OCI-LY1 (cell line): ENCODE measurements around the gene TMEM37.

Experiments
- H2AFZ ChIP-seq: fragments of 200-600 bp; sonication (generic), shearing (Covaris generic); 2 replicates; pipeline ENCODE4 v1.6.0; 2014; ENCODE audit warnings: antibody characterized with exemption, mild to moderate bottlenecking, low read length
- H3F3A ChIP-seq: fragments of 200-600 bp; sonication (generic), shearing (Covaris generic); 2 replicates; pipeline ENCODE4 v1.6.0; 2014; ENCODE audit warnings: mild to moderate bottlenecking, antibody characterized with exemption, low read length, moderate library complexity; ENCODE audit not compliant: insufficient read depth
- H3K27ac ChIP-seq: fragments of 200-600 bp; sonication (generic); 2 replicates; pipeline ENCODE4 v1.5.1; 2014; ENCODE audit warnings: low read length, mixed run types, mild to moderate bottlenecking, low read depth; ENCODE audit not compliant: poor library complexity, severe bottlenecking
- H3K27me3 ChIP-seq: fragments of 200-600 bp; sonication (generic); 2 replicates; pipeline ENCODE4 v1.6.0; 2014; ENCODE audit warnings: antibody characterized with exemption, mild to moderate bottlenecking, low read length, moderate library complexity; ENCODE audit not compliant: insufficient read depth
- H3K36me3 ChIP-seq: fragments of 200-600 bp; sonication (generic); 2 replicates; pipeline ENCODE4 v1.6.1; 2014; ENCODE audit warnings: mild to moderate bottlenecking, antibody characterized with exemption, low read length, moderate library complexity, mixed read lengths; ENCODE audit not compliant: insufficient read depth
- H3K4me1 ChIP-seq: fragments of 200-600 bp; sonication (generic); 2 replicates; pipeline ENCODE4 v1.5.1; 2014; ENCODE audit warnings: mild to moderate bottlenecking, low read length, moderate library complexity; ENCODE audit not compliant: insufficient read depth, severe bottlenecking
- H3K4me2 ChIP-seq: fragments of 200-600 bp; sonication (generic), shearing (Covaris generic); 2 replicates; pipeline ENCODE4 v1.6.1; 2014; ENCODE audit warnings: low read length
- H3K4me3 ChIP-seq: fragments of 200-600 bp; sonication (generic); 2 replicates; pipeline ENCODE4 v1.5.1; 2014; ENCODE audit warnings: low read length, low read depth, mild to moderate bottlenecking, mixed read lengths; ENCODE audit not compliant: poor library complexity, severe bottlenecking
- H3K79me2 ChIP-seq: fragments of 200-600 bp; shearing (Covaris generic); 2 replicates; pipeline ENCODE4 v1.6.1; 2016; ENCODE audit warnings: mixed run types, low read length, mixed read lengths; ENCODE audit not compliant: insufficient read depth
- H3K9ac ChIP-seq: fragments of 200-600 bp; sonication (generic), shearing (Covaris generic); 2 replicates; pipeline ENCODE4 v1.6.1; 2014; ENCODE audit warnings: mild to moderate bottlenecking, low read length, mixed read lengths
- H3K9me2 ChIP-seq: fragments of 200-600 bp; sonication (generic), shearing (Covaris generic); 2 replicates; pipeline ENCODE4 v1.6.1; 2014; ENCODE audit warnings: low read depth, mild to moderate bottlenecking, low read length, mixed read lengths
- H3K9me3 ChIP-seq: fragments of 200-600 bp; shearing (Covaris generic); 2 replicates; pipeline ENCODE4 v1.6.1; 2014; ENCODE audit warnings: low read length, mixed read lengths
- H4K20me1 ChIP-seq: fragments of 200-600 bp; sonication (generic), shearing (Covaris generic); 2 replicates; pipeline ENCODE4 v1.6.0; 2016; ENCODE audit warnings: mild to moderate bottlenecking, low read length; ENCODE audit not compliant: insufficient read depth
- CTCF ChIP-seq: fragments of 200-600 bp; sonication (generic), shearing (Covaris generic); IDR thresholded peaks from 2 replicates; pipeline ENCODE4 v1.5.1; 2017; ENCODE audit warnings: mild to moderate bottlenecking, antibody characterized with exemption, low read length, moderate library complexity, mixed read lengths
- EZH2 ChIP-seq: fragments of 200-600 bp; sonication (generic), shearing (Covaris generic); IDR thresholded peaks from 2 replicates; pipeline ENCODE4 v1.8.0; 2017; ENCODE audit warnings: borderline replicate concordance, mixed run types, mild to moderate bottlenecking, antibody characterized with exemption, low read length, moderate library complexity, mixed read lengths

TMEM37 gene

GRCh38 chr2:119442226-119442619 lies 10.6 kb downstream of the TMEM37 start:
- no peak overlapping the region for H3K9ac ChIP-seq
- H3K9me2 ChIP-seq = no peaks in the 10 kb centered on the region
- no peak overlapping the region for H2AFZ ChIP-seq
- H3K27me3 ChIP-seq = no peaks in the 10 kb centered on the region
- H3K4me3 ChIP-seq = no peak overlapping the region
- H4K20me1 ChIP-seq = no peaks in the 10 kb centered on the region
- H3F3A ChIP-seq = no peaks in the 10 kb centered on the region
- H3K4me1 ChIP-seq = no peaks in the 10 kb centered on the region
- H3K36me3 ChIP-seq = no peaks in the 10 kb centered on the region
- no peak for TF ChIP-seq EZH2
- no peak for TF ChIP-seq CTCF
- no peak overlapping the region for H3K4me2 ChIP-seq
- no peaks in the 10 kb centered on the region for H3K9me3 ChIP-seq
- no peak overlapping the region for H3K27ac ChIP-seq
- H3K79me2 ChIP-seq = no peaks in the 10 kb centered on the region

- no peaks in the 10 kb centered on the region for H3K79me2 ChIP-seq
- no peaks in the 10 kb centered on the region for H3K9me2 ChIP-seq
- H3K27me3 ChIP-seq = no peaks in the 10 kb centered on the region
- no peak overlapping the region for H3K27ac ChIP-seq
- H3K4me2 ChIP-seq = no peak overlapping the region
- TF ChIP-seq EZH2 = no peak
- no peak for TF ChIP-seq CTCF
- no peaks in the 10 kb centered on the region for H4K20me1 ChIP-seq
- no peaks in the 10 kb centered on the region for H3K36me3 ChIP-seq
- no peaks in the 10 kb centered on the region for H3K4me1 ChIP-seq
- H2AFZ ChIP-seq = no peak overlapping the region
- H3K9ac ChIP-seq = no peak overlapping the region
- H3K4me3 ChIP-seq = no peak overlapping the region
- H3F3A ChIP-seq = no peaks in the 10 kb centered on the region
- no peaks in the 10 kb centered on the region for H3K9me3 ChIP-seq
Measured at GRCh38 chr2:119442850-119443249, 11.2 kb downstream of the TMEM37 start.

DNA sequence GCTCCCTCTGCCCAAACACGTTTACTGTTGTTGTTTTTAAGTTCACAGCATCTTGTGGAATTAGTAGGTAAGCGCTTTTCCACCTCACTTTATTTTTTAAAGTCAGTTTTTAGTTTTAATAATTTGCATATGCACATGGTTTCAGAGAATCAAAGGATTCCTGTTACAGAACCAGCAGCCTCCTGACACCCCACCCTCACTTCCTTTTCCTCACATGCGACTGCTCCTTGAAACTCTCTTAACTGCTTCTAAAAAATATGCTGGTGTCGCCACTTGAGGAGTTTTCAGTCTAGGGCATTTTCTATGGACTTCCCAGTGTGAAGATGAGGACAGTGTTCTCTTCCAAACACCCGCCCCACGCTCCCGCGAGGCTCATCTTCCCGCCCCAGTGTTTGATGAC lies 14.4 kb downstream of the TMEM37 start:
- H3K79me2 ChIP-seq = no peaks in the 10 kb centered on the region
- no peak overlapping the region for H3K9ac ChIP-seq
- H3K9me3 ChIP-seq = no peaks in the 10 kb centered on the region
- no peaks in the 10 kb centered on the region for H3K9me2 ChIP-seq
- H3F3A ChIP-seq = no peaks in the 10 kb centered on the region
- H3K27me3 ChIP-seq = no peaks in the 10 kb centered on the region
- no peak overlapping the region for H3K27ac ChIP-seq
- no peaks in the 10 kb centered on the region for H3K36me3 ChIP-seq
- H3K4me2 ChIP-seq = no peak overlapping the region
- H4K20me1 ChIP-seq = no peaks in the 10 kb centered on the region
- no peak overlapping the region for H3K4me3 ChIP-seq
- no peak for TF ChIP-seq CTCF
- no peak for TF ChIP-seq EZH2
- no peak overlapping the region for H2AFZ ChIP-seq
- no peaks in the 10 kb centered on the region for H3K4me1 ChIP-seq
